Ovary (tissue), 9 donors: ENCODE data around the gene GMPPB. TPM values are rescaled to one million over a fixed set of nuclear protein-coding genes. Genes with fewer than 3 reads are reported as not detected.

ENCODE experiments used
- DNase-seq, 5 donors: peaks; one replicate each; pipeline ENCODE4 v3.0.0-alpha.2; 2019 to 2020
- H3K27ac ChIP-seq, 2 donors: fragments of 200-600 bp; one replicate each; pipeline versions ENCODE4 v1.5.1 to v1.8.0; 2019 to 2022
- H3K27me3 ChIP-seq: fragments of 200-600 bp; one replicate; pipeline ENCODE4 v1.8.0; 2022
- H3K36me3 ChIP-seq: fragments of 200-600 bp; sonication (generic); one replicate; pipeline ENCODE4 v1.5.1; 2019
- H3K4me1 ChIP-seq: one replicate; pipeline ENCODE4 v1.8.1; 2013; ENCODE audit warnings: mild to moderate bottlenecking, moderate library complexity; ENCODE audit not compliant: insufficient read depth
- H3K4me3 ChIP-seq: fragments of 200-600 bp; sonication (generic); one replicate; pipeline ENCODE4 v1.5.1; 2017
- H3K9me3 ChIP-seq, 2 donors: fragments of 200-600 bp in 1 of 2; sonication (generic) in 1 of 2; one replicate each; pipeline versions ENCODE4 v1.5.1 to v1.8.1; 2013 to 2019; ENCODE audit warnings: mild to moderate bottlenecking in 1 of 2, moderate library complexity in 1 of 2
- EP300 ChIP-seq: sonication (generic); formaldehyde crosslinking; IDR thresholded peaks from one replicate; pipeline ENCODE4 v1.6.1; 2017; ENCODE audit warnings: antibody characterized with exemption
- POLR2A ChIP-seq: fragments of 450-650 bp; IDR thresholded peaks from one replicate; pipeline ENCODE4 v1.6.1; 2017; ENCODE audit warnings: antibody characterized with exemption, mild to moderate bottlenecking, moderate library complexity
- WGBS, 3 donors: extraction: QIAGEN DNeasy Blood & Tissue Kit in 1 of 3; methylation state at CpG; one replicate each; pipeline versions ENCODE4 v1.1.5 to v1.1.7; 2013 to 2017; 5-methylcytosine and 5-hydroxymethylcytosine counted together
- intact Hi-C, 4 donors: fragments of 100-400 bp; cut with DNase I; formaldehyde crosslinking; loops; one replicate each; pipeline versions ENCODE4 v1.11.0 to v1.15.1; 2022 to 2023
- polyA plus RNA-seq, 2 donors: library from polyadenylated mRNA; stranded (reverse); fragments of 200-250 nt in 1 of 2; fragments of 350-450 nt in 1 of 2; fragmentation: Illumina TruSeq in 1 of 2; extraction: RNeasy Lipid Tissue Mini Kit (QIAGEN cat#74804) in 1 of 2; gene quantifications; one replicate each; pipeline ENCODE4 v1.2.3, GENCODE V29; 2013 to 2014
- total RNA-seq, 7 donors: library from RNA; depleted of rRNA in 2 of 7; stranded (reverse); fragments of >200 nt in 2 of 7; fragmentation: NEBNext Ultra II Directional in 3 of 7; extraction: Animal tissue kit (Norgen Biotek cat#: 25700) in 3 of 7; gene quantifications; one replicate each; pipeline versions ENCODE4 v1.1.0 to v1.2.4, GENCODE V29; 2016 to 2023
- TF ChIP-seq, protein P1 (sequence below), 3 donors: fragments of 450-650 bp in 2 of 3; fragments of 200-600 bp in 1 of 3; IDR thresholded peaks; one replicate each; pipeline versions ENCODE4 v1.5.1 to v1.8.0; 2016 to 2022; ENCODE audit warnings: antibody characterized with exemption in 3 of 3, mild to moderate bottlenecking in 1 of 3
- donor health status: DM: no; HTN: no; CAD: no; lungs with moderate emphysema.
- donor health status: DM: no; HTN: no; CAD: no.
- donor health status: Bipolar disorder and iron deficiency.
- donor health status: DM: yes; HTN: yes; CAD: no.
- donor health status: DM: no; HTN: no; CAD: no.
- donor health status: DM: yes; HTN: yes; CAD: no.

The GMPPB gene
- total and polyA plus RNA-seq, 9 donors: 4.7 to 38.5 (median 25.7) TPM

DNA sequence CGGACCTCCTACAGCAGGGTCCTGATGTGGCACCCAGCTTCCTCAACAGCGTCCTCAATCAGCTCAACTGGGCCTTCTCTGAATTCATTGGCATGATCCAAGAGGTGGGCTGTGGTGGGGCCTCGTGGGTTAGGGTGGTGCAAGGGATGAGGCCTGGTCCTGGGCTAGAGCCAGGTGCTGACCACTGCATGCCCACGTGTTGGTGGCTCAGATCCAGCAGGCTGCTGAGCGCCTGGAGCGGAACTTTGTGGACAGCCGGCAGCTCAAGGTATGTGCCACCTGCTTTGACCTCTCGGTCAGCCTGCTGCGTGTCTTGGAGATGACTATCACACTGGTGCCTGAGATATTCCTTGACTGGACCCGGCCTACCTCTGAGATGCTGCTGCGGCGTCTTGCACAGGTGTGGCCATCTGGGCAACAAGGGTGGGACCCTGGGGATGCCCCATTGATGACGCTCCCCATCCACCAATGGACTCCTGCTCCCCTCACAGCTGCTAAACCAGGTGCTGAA, 8.1 kb downstream of the GMPPB start:
- 82 to 91% (median 86%) methylated on average over 12 to 13 of the region's 13 CpGs for WGBS, 3 donors
- no peaks in the 10 kb centered on the region for H3K9me3 ChIP-seq
- DNase-seq: no peak

DNA sequence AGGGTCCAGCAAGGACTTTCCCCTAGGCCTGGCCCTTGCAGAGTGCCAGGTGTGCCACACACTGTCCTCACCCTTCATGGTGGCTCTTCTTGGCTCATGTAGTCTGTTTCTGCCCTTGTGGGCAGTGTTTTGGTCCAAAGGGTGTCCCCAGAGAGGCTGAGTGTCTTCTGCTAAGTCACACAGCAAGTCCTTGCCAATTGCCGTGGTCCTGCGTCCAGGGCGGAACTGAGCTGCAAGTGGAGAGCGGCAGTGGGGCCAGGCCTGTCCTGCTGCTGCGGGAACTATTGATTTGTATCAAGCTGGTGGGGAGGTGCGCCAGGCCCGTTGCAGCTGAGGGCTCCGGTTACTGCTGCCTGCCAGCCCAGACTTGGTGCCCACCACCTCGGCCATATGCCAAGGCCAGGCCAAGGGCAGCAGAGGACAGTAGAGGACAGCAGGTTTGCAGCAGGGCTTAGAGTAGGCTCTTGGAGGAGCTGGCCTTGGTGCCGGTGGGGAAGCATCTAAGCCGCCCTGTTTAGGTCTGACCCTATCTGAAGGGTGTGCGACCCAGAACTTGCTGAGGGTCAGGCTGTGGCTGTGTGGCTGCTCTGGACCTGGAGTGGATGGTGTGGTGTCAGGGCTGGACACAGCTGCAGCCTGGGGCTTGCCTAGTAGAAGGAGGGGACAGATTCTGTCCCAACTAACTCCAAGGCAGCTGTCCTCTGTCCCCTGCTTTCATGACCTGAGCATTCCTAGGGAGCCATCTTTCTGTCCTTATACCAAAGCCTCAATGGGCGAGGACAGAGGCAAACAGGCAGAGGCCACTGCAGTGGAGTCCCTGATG, 8.8 kb downstream of the GMPPB start:
- intact Hi-C loops: loop anchor here in 1 of 4 donors (10.0 kb wide), 1 partner anchor 130 kb away; no protein-coding TSS in a partner anchor
- no peak for TF ChIP-seq EP300
- TF ChIP-seq, protein P1, sequence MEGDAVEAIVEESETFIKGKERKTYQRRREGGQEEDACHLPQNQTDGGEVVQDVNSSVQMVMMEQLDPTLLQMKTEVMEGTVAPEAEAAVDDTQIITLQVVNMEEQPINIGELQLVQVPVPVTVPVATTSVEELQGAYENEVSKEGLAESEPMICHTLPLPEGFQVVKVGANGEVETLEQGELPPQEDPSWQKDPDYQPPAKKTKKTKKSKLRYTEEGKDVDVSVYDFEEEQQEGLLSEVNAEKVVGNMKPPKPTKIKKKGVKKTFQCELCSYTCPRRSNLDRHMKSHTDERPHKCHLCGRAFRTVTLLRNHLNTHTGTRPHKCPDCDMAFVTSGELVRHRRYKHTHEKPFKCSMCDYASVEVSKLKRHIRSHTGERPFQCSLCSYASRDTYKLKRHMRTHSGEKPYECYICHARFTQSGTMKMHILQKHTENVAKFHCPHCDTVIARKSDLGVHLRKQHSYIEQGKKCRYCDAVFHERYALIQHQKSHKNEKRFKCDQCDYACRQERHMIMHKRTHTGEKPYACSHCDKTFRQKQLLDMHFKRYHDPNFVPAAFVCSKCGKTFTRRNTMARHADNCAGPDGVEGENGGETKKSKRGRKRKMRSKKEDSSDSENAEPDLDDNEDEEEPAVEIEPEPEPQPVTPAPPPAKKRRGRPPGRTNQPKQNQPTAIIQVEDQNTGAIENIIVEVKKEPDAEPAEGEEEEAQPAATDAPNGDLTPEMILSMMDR (IDR thresholded peaks at IDR 0.05): no peak
- TF ChIP-seq POLR2A: no peak
- DNase-seq: no peak
- Histone ChIP-seq H3K4me3 (no peak overlapping the region), H3K9me3 (no peaks in the 10 kb centered on the region), H3K36me3 (no peaks in the 10 kb centered on the region), H3K27ac (no peak overlapping the region), H3K4me1 (peaks cover 9% of the 10 kb centered on the region), H3K27me3 (no peaks in the 10 kb centered on the region)
- 81 to 89% (median 85%) methylated on average over 12 to 13 of the region's 13 CpGs for WGBS, 3 donors

More for the DNA sequence above, 8.1 kb downstream of the GMPPB start:
- peaks cover 9% of the 10 kb centered on the region for H3K4me1 ChIP-seq
- H3K36me3 ChIP-seq: no peaks in the 10 kb centered on the region
- H3K27ac ChIP-seq: no peak overlapping the region
- H3K27me3 ChIP-seq: no peaks in the 10 kb centered on the region
- TF ChIP-seq EP300 (no peak), POLR2A (no peak)
- TF ChIP-seq, protein P1 (IDR thresholded peaks at IDR 0.05): no peak
- intact Hi-C loops: loop anchor here in 1 of 4 donors (10.0 kb wide), 1 partner anchor 129 kb away; no protein-coding TSS in a partner anchor
- H3K4me3 ChIP-seq: no peak overlapping the region

DNA sequence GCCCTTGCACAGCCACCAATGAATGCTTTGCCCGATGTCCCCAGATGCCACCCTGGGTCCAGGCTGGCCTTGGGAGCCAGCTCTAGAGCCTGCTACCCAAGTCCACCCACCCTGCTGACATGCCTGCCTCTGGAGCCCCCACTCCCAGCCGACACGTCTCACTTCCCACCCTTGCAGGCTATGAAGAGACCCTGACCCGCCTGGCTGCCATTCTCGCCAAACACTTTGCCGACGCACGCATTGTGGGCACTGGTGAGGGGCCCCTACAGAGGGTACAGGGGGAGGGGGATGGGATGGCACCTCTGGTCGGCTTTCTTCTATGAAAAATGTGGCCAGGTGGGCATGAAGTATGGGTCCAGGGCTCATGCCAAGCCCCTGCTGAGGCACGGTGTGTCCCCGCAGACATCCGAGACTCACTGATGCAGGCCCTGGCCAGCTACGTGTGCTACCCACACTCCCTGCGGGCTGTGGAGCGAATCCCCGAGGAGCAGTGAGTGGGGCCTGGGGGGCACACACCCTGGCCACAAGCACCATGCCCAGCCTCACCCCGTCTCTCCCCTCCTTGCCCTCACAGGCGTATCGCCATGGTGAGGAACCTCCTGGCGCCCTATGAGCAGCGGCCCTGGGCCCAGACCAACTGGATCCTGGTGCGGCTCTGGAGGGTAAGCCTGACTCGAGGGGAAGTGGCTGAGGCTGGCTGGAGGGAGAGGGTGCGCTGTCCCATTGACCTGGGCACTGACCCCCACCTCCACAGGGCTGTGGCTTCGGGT, 10.2 kb downstream of the GMPPB start:
- Histone ChIP-seq H3K9me3 (no peaks in the 10 kb centered on the region), H3K4me3 (no peak overlapping the region), H3K27me3 (no peaks in the 10 kb centered on the region), H3K4me1 (peaks cover 3% of the 10 kb centered on the region), H3K27ac (no peak overlapping the region), H3K36me3 (no peaks in the 10 kb centered on the region)
- TF ChIP-seq POLR2A (no peak), EP300 (no peak)
- TF ChIP-seq, protein P1 (IDR thresholded peaks at IDR 0.05): no peak
- intact Hi-C loops: loop anchor here in 1 of 4 donors (10.0 kb wide), 1 partner anchor 131 kb away; no protein-coding TSS in a partner anchor
- DNase-seq: no peak
- WGBS, 3 donors: 91 to 95% (median 92%) methylated on average over 25 of the region's 25 CpGs

DNA sequence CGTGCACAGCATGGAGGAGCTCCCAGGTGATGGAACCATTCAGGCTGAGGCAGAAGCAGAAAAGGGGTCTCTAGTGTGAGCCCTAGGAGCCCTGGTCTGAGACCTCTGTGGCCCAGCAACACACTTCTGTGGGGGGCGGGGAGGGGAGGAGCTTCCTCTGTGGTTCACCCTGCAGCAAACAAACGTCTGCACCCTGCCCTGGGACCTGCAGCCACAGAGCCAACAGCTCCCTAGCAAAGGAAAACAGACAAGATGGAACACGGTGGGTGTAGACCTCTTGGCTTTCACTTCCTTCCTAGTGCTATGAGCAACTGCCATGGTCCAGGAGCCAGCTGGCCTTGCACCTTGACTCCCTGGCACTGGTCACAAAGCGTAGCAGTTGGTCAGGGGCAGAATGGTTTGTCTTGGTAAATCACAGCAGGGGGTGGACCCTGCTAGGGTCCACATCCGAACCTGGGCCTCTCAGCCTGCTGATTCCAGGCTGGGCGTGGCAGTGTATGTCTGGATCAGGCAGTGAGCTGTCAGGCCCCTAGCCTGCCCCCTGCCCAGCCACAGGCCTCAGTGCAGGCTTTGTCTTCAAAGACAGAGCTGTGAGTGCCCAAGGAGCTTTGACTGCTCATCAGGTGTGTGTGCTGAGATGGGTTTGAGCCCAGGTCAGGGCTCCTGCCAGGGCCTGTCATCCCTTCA, 11.0 kb downstream of the GMPPB start:
- Histone ChIP-seq H3K27me3 (no peaks in the 10 kb centered on the region), H3K27ac (no peak overlapping the region), H3K9me3 (no peaks in the 10 kb centered on the region), H3K36me3 (no peaks in the 10 kb centered on the region), H3K4me3 (no peak overlapping the region), H3K4me1 (no peaks in the 10 kb centered on the region)
- 71 to 74% (median 73%) methylated on average over 5 to 7 of the region's 7 CpGs for WGBS, 3 donors
- DNase-seq: no peak
- intact Hi-C loops: loop anchor here in 1 of 4 donors (10.0 kb wide), 1 partner anchor 132 kb away; no protein-coding TSS in a partner anchor
- TF ChIP-seq, protein P1 (IDR thresholded peaks at IDR 0.05): no peak
- no peak for TF ChIP-seq EP300
- no peak for TF ChIP-seq POLR2A
